H1 (cell line): ENCODE data around the gene MAPKAP1. TPM values are rescaled to one million over a fixed set of nuclear protein-coding genes. Genes with fewer than 3 reads are reported as not detected.

ENCODE experiments used
- CHD7 ChIP-seq: fragments of 300-600 bp; sonication (generic); IDR thresholded peaks from 2 replicates; pipeline ENCODE4 v1.7.1; 2012; ENCODE audit warnings: low read length, moderate library complexity, mild to moderate bottlenecking, inconsistent platforms; ENCODE audit not compliant: insufficient replicate concordance
- HDAC2 ChIP-seq, 2 experiments: fragments of 300-600 bp in 1 of 2; sonication (generic) in 1 of 2; IDR thresholded peaks; 2 replicates each; pipeline ENCODE4 v1.6.1; 2011 to 2012; ENCODE audit warnings: low read depth in 2 of 2, low read length in 2 of 2, mild to moderate bottlenecking in 2 of 2, moderate library complexity in 2 of 2, borderline replicate concordance in 1 of 2, inconsistent platforms in 1 of 2
- HDAC6 ChIP-seq: IDR thresholded peaks from one replicate; pipeline ENCODE4 v1.7.1; 2012; ENCODE audit warnings: low read depth, mild to moderate bottlenecking, inconsistent platforms, low read length, moderate library complexity
- JUN ChIP-seq: IDR thresholded peaks from 2 replicates; pipeline ENCODE4 v1.6.1; 2011; ENCODE audit warnings: low read depth, mild to moderate bottlenecking, improper control_type of control experiment, low read length
- KDM4A ChIP-seq: IDR thresholded peaks from one replicate; pipeline ENCODE4 v1.7.1; 2012; ENCODE audit warnings: low read depth, mild to moderate bottlenecking, moderate library complexity, low read length, inconsistent platforms; ENCODE audit not compliant: severe bottlenecking
- NANOG ChIP-seq: IDR thresholded peaks from 2 replicates; pipeline ENCODE4 v1.6.1; 2011; ENCODE audit warnings: low read length, low read depth, mild to moderate bottlenecking, inconsistent platforms; ENCODE audit not compliant: insufficient read depth, poor library complexity, severe bottlenecking
- PHF8 ChIP-seq: fragments of 200-600 bp; sonication (generic); conservative IDR thresholded peaks from 2 replicates; pipeline ENCODE4 v1.7.1; 2012; ENCODE audit warnings: low read depth, mild to moderate bottlenecking, inconsistent platforms, low read length, moderate library complexity
- RNF2 ChIP-seq: fragments of 200-900, 300-1000 bp; sonication (generic); IDR thresholded peaks from 2 replicates; pipeline ENCODE4 v1.7.1; 2016; ENCODE audit warnings: borderline replicate concordance, low read depth, mild to moderate bottlenecking, antibody characterized with exemption, low read length; ENCODE audit not compliant: poor library complexity, severe bottlenecking; ENCODE audit errors: missing control alignments
- SP2 ChIP-seq: IDR thresholded peaks from 2 replicates; pipeline ENCODE4 v1.6.1; 2012; ENCODE audit warnings: mild to moderate bottlenecking, low read length, inconsistent platforms
- TAF7 ChIP-seq: optimal IDR thresholded peaks from 2 replicates; pipeline ENCODE3; 2011; ENCODE audit warnings: low read depth, mild to moderate bottlenecking, inconsistent platforms, low read length, moderate library complexity, borderline replicate concordance
- TBP ChIP-seq: IDR thresholded peaks from 2 replicates; pipeline ENCODE4 v1.6.1; 2011; ENCODE audit warnings: low read depth, low read length, improper control_type of control experiment
- polyA plus RNA-seq, 7 experiments: library from polyadenylated mRNA; depleted of rRNA in 3 of 7; stranded (reverse) in 5 of 7; unstranded in 2 of 7; fragments of >200 nt in 5 of 7; fragments of 200-250 nt in 2 of 7; gene quantifications; 1 replicate in 5 of 7; 2 replicates in 1 of 7; 4 replicates in 1 of 7; pipeline versions ENCODE4 v1.2.1 to v1.2.3, GENCODE V29; 2011 to 2013; ENCODE audit warnings: missing spikeins in 2 of 7, mixed read lengths in 2 of 7
- total RNA-seq: library from RNA; stranded (reverse); fragmentation: NEBNext Ultra II Directional; extraction: Animal tissue kit (Norgen Biotek cat#: 25700); gene quantifications from 2 replicates; pipeline ENCODE4 v1.2.1, GENCODE V29; 2021

MAPKAP1 gene
- total and polyA plus RNA-seq, 2 of the 8 experiments (the other 6 are each of a cell fraction or from before 2014, with no cell fraction given): 79.2 to 140 TPM

DNA sequence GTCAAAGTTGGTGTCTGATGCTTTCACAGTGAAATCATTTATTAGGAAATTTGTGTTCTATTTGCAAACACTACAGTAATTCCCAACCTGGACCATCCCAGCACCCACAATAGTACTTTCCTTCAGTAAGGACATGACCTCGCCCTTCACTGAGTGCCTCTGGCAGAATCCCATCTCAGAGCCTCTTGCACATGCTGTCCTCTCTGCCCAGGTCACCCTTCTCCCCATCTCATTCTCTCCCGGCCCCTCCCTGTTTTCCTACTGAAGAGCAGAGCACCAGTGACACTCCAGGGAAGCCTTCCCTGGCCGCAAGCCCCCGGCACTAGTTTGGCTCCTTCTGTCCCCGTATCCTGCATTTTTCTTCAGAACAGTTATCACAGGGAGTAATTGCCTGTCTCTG is 220.4 kb downstream of the MAPKAP1 start (continued):
- TF ChIP-seq CHD7 (no peak), JUN (no peak), TAF7 (no peak), RNF2 (no peak), PHF8 (no peak), HDAC6 (no peak), HDAC2 (IDR thresholded peaks at IDR 0.05; ENCODE audit: borderline replicate concordance in 1 of 2, low read depth in 2 of 2, low read length in 2 of 2) (no peak), TBP (no peak), NANOG (no peak), KDM4A (no peak), SP2 (no peak)
